HG02759 (cell line): ENCODE measurements around the gene CLHC1.
"Not testable (repeated sequence)": the region's sequence is repeated elsewhere in the genome, so short reads cannot be mapped to it uniquely, and the experiment has no call there.

ENCODE experiments used
- ATAC-seq: cut with Tn5 transposase; IDR thresholded peaks from one replicate; pipeline ENCODE4 v1.9.1; 2021; ENCODE audit warnings: mild to moderate bottlenecking, moderate library complexity; ENCODE audit not compliant: unreplicated experiment

The CLHC1 gene

GRCh38 chr2:55138014-55138881, 93.8 kb downstream of the CLHC1 start:
- ATAC-seq, result no peak

GRCh38 chr2:55137024-55137958, 94.8 kb downstream of the CLHC1 start:
- ATAC-seq, result no peak

GRCh38 chr2:55136138-55136541, 96.0 kb downstream of the CLHC1 start:
- no peak for ATAC-seq

GRCh38 chr2:55135491-55135890, 96.6 kb downstream of the CLHC1 start:
- no peak for ATAC-seq

- ATAC-seq, result no peak
These were observed 97.8 kb downstream of the CLHC1 start for GRCh38 chr2:55134316-55134706.

GRCh38 chr2:55133467-55134315, 98.4 kb downstream of the CLHC1 start:
- peak; percentile 79 for ATAC-seq

GRCh38 chr2:55130849-55131248, 101.2 kb downstream of the CLHC1 start:
- ATAC-seq, result no peak

GRCh38 chr2:55126643-55127042, 105.5 kb downstream of the CLHC1 start:
- not testable (repeated sequence) for ATAC-seq
